A673 (cell line): Measurements from ENCODE around the gene TMEM198. TPM values are rescaled to one million over a fixed set of nuclear protein-coding genes. Genes with fewer than 3 reads are reported as not detected.

Experiments
- BruUV-seq: library from RNA; stranded (reverse); fragments of 400-500 nt; replicated peaks from 2 replicates; lab custom pipeline; 2021; lab: Mats Ljungman, UMichigan
- CTCF ChIA-PET: fragments of 300-600 bp; sonication (Branson Sonifier 250); formaldehyde crosslinking; loops from one replicate; lab custom pipeline; 2022; ENCODE audit warnings: antibody characterized with exemption; lab: Charles Lee
- POLR2A ChIA-PET: fragments of 300-600 bp; sonication (Branson Sonifier 250); formaldehyde crosslinking; loops from one replicate; lab custom pipeline; 2022; ENCODE audit warnings: antibody characterized with exemption; ENCODE audit not compliant: low non-redundant PET; lab: Charles Lee
- DNase-seq: peaks from one replicate; pipeline ENCODE4 v3.0.0-alpha.2; 2015; ENCODE audit warnings: low spot score
- H3K27ac ChIP-seq: fragments of 200-600 bp; sonication (generic); 2 replicates; pipeline ENCODE4 v1.5.1; 2016; ENCODE audit warnings: mixed run types, low read depth, mild to moderate bottlenecking, mixed read lengths, antibody characterized with exemption, low read length; ENCODE audit not compliant: poor library complexity, severe bottlenecking
- H3K27me3 ChIP-seq: fragments of 200-600 bp; sonication (generic); replicated peaks from 2 replicates; pipeline ENCODE4 v1.6.1; 2017; ENCODE audit warnings: mixed run types, low read depth, mild to moderate bottlenecking, mixed read lengths, antibody characterized with exemption, low read length; ENCODE audit not compliant: insufficient read depth, poor library complexity
- H3K36me3 ChIP-seq: fragments of 200-600 bp; sonication (generic); 2 replicates; pipeline ENCODE4 v1.6.1; 2016; ENCODE audit warnings: mixed run types, mild to moderate bottlenecking, mixed read lengths, antibody characterized with exemption, low read length; ENCODE audit not compliant: insufficient read depth, poor library complexity, severe bottlenecking
- H3K4me1 ChIP-seq: fragments of 200-600 bp; sonication (generic); 2 replicates; pipeline ENCODE4 v1.6.1; 2017; ENCODE audit warnings: mixed run types, mild to moderate bottlenecking, mixed read lengths, antibody characterized with exemption, low read length; ENCODE audit not compliant: insufficient read depth, poor library complexity, severe bottlenecking
- H3K4me3 ChIP-seq: fragments of 200-600 bp; sonication (generic); 2 replicates; pipeline ENCODE4 v1.5.1; 2016; ENCODE audit warnings: low read depth, mixed run types, mild to moderate bottlenecking, mixed read lengths, low read length; ENCODE audit not compliant: poor library complexity, severe bottlenecking
- H3K9me3 ChIP-seq: fragments of 200-600 bp; sonication (generic); 2 replicates; pipeline ENCODE4 v1.6.1; 2016; ENCODE audit warnings: mixed run types, low read depth, mild to moderate bottlenecking, mixed read lengths, antibody characterized with exemption, low read length; ENCODE audit not compliant: poor library complexity, severe bottlenecking
- CTCF ChIP-seq: fragments of 300-800, 200-600 bp; sonication (generic); conservative IDR thresholded peaks from 2 replicates; pipeline ENCODE4 v1.5.1; 2017; ENCODE audit warnings: low read depth, mild to moderate bottlenecking, antibody characterized with exemption, low read length, moderate library complexity, mixed read lengths
- EZH2 ChIP-seq: fragments of 200-600 bp; sonication (generic); IDR thresholded peaks from 2 replicates; pipeline ENCODE4 v1.6.1; 2017; ENCODE audit warnings: borderline replicate concordance, low read depth, mild to moderate bottlenecking, mixed read lengths, antibody characterized with exemption, low read length; ENCODE audit not compliant: poor library complexity, severe bottlenecking
- intact Hi-C: fragments of 100-400 bp; cut with micrococcal nuclease; formaldehyde crosslinking; loops from one replicate; pipeline ENCODE4 v1.10.0; 2022; ENCODE audit not compliant: unreplicated experiment
- total RNA-seq: library from RNA; stranded (reverse); gene quantifications from 2 replicates; pipeline ENCODE4 v1.2.3, GENCODE V29; 2021

TMEM198 gene
- total RNA-seq, 1 experiment from 2014 or later: 4.6 TPM

- Histone ChIP-seq H3K4me1 (peaks cover 78% of the 10 kb centered on the region), H3K4me3 (peak overlapping the region; percentile 24), H3K27ac (peak overlapping the region; percentile 73), H3K27me3 (no peaks in the 10 kb centered on the region), H3K36me3 (peaks cover 3% of the 10 kb centered on the region), H3K9me3 (no peaks in the 10 kb centered on the region)
- DNase-seq: peak; percentile 43
- ChIA-PET CTCF (interaction anchor here (0.5 to 2.1 kb wide), 13 partner anchors 8 to 140 kb away, joined by 3 to 31 read pairs (median 6); partner anchors contain the start of gene GMPPA), POLR2A (interaction anchor here (1.0 kb wide), 1 partner anchor 14 kb away, joined by 4 read pairs; a partner anchor contains a TSS)
- no TSS peak for BruUV-seq
- intact Hi-C loops: no loop called here
- TF ChIP-seq EZH2 (no peak), CTCF (no peak)
These were observed 34.7 kb upstream of the TMEM198 start for GRCh38 chr2:219508971-219509779.

- Histone ChIP-seq H3K27me3 (no peaks in the 10 kb centered on the region), H3K9me3 (no peaks in the 10 kb centered on the region), H3K4me1 (peaks cover 80% of the 10 kb centered on the region), H3K36me3 (peaks cover 3% of the 10 kb centered on the region), H3K27ac (peak overlapping the region; percentile 73), H3K4me3 (peak overlapping the region; percentile 24)
- BruUV-seq: no TSS peak
- intact Hi-C loops: no loop called here
- POLR2A ChIA-PET: interaction anchor here (0.7 to 1.0 kb wide), 2 partner anchors 11 to 14 kb away, joined by 4 to 9 read pairs; partner anchors contain the start of gene GMPPA
- TF ChIP-seq CTCF (peak; percentile 84), EZH2 (no peak)
- peak; percentile 72 for DNase-seq
- CTCF ChIA-PET: interaction anchor here (0.5 to 2.1 kb wide), 22 partner anchors 9 to 303 kb away, joined by 3 to 31 read pairs (median 6); partner anchors contain the start of genes GMPPA and ZFAND2B
These were observed 33.9 kb upstream of the TMEM198 start for GRCh38 chr2:219509780-219510511.

GRCh38 chr2:219510512-219511135, 33.2 kb upstream of the TMEM198 start:
- CTCF ChIA-PET: interaction anchor here (0.6 to 2.1 kb wide), 15 partner anchors 9 to 102 kb away, joined by 4 to 31 read pairs (median 9); partner anchors contain the start of gene GMPPA
- no peaks in the 10 kb centered on the region for H3K9me3 ChIP-seq
- TF ChIP-seq CTCF (no peak), EZH2 (no peak)
- no TSS peak for BruUV-seq
- H3K27me3 ChIP-seq: no peaks in the 10 kb centered on the region
- H3K4me1 ChIP-seq: peaks cover 80% of the 10 kb centered on the region
- peak overlapping the region; percentile 24 for H3K4me3 ChIP-seq
- intact Hi-C loops: no loop called here
- no peak for DNase-seq
- POLR2A ChIA-PET: interaction anchor here (0.7 kb wide), 2 partner anchors 12 to 25 kb away, joined by 4 to 9 read pairs; partner anchors contain the start of gene GMPPA
- peaks cover 3% of the 10 kb centered on the region for H3K36me3 ChIP-seq
- H3K27ac ChIP-seq: peak overlapping the region; percentile 73
